Gastrocnemius medialis (tissue), 4 donors: ENCODE results near the gene ST8SIA5.
"Not testable (repeated sequence)": the region's sequence is repeated elsewhere in the genome, so short reads cannot be mapped to it uniquely, and the experiment has no call there.

ENCODE experiments used
- CTCF ChIP-seq, 5 experiments: fragments of 450-650 bp in 3 of 5; fragments of 200-600 bp in 2 of 5; sonication (generic) in 2 of 5; IDR thresholded peaks in 4 of 5; conservative IDR thresholded peaks in 1 of 5; 1 replicate in 4 of 5; 2 replicates in 1 of 5; pipeline ENCODE4 v1.5.1; 2016 to 2019; ENCODE audit warnings: antibody characterized with exemption in 5 of 5, mild to moderate bottlenecking in 3 of 5, moderate library complexity in 3 of 5
- POLR2A ChIP-seq, 2 donors: fragments of 450-650 bp; IDR thresholded peaks; one replicate each; pipeline ENCODE4 v1.6.1; 2017; ENCODE audit warnings: antibody characterized with exemption in 2 of 2, mild to moderate bottlenecking in 2 of 2, moderate library complexity in 2 of 2

GRCh38 chr18:46795945-46796344, 39.1 kb upstream of the ST8SIA5 start:
- not testable (repeated sequence) for TF ChIP-seq CTCF (IDR thresholded peaks at IDR 0.05 in 4 of 5, conservative IDR thresholded peaks at IDR 0.05 in 1 of 5); POLR2A (IDR thresholded peaks at IDR 0.05)
